Progenitor cell of endocrine pancreas (in vitro differentiated cells): Measurements from ENCODE around the gene BATF2. TPM values are rescaled to one million over a fixed set of nuclear protein-coding genes. Genes with fewer than 3 reads are reported as not detected.
"Not testable (repeated sequence)": the region's sequence is repeated elsewhere in the genome, so short reads cannot be mapped to it uniquely, and the experiment has no call there.

Experiments
- DNase-seq: peaks from one replicate; pipeline ENCODE4 v3.0.0; 2021; ENCODE audit warnings: low spot score; ENCODE audit not compliant: unreplicated experiment
- H3K27ac Mint-ChIP-seq: 2 replicates; pipeline ENCODE4 v1.8.0; 2021; ENCODE audit warnings: mild to moderate bottlenecking, moderate library complexity, mixed read lengths
- H3K27me3 Mint-ChIP-seq: 2 replicates; pipeline ENCODE4 v1.8.0; 2021; ENCODE audit warnings: mixed read lengths
- H3K36me3 Mint-ChIP-seq: 2 replicates; pipeline ENCODE4 v1.8.0; 2022; ENCODE audit warnings: mixed read lengths; ENCODE audit not compliant: insufficient read depth
- H3K4me1 Mint-ChIP-seq: 2 replicates; pipeline ENCODE4 v1.8.0; 2021; ENCODE audit warnings: low read depth, mixed read lengths
- H3K4me3 Mint-ChIP-seq: 2 replicates; pipeline ENCODE4 v1.8.0; 2021; ENCODE audit warnings: low read depth, mild to moderate bottlenecking, moderate library complexity, mixed read lengths
- H3K9me3 Mint-ChIP-seq: 2 replicates; pipeline ENCODE4 v1.8.0; 2021; ENCODE audit warnings: low read depth, mixed read lengths
- total RNA-seq: library from RNA; stranded (reverse); gene quantifications from 2 replicates; pipeline ENCODE4 v1.2.1, GENCODE V29; 2021
- TF ChIP-seq, protein P1 (sequence below): fragments of 200-600 bp; sonication (generic); IDR thresholded peaks from one replicate; pipeline ENCODE4 v1.5.0; 2021; ENCODE audit warnings: antibody characterized with exemption, mild to moderate bottlenecking; ENCODE audit not compliant: unreplicated experiment

BATF2 gene
- total RNA-seq, 1 donor from 2014 or later: 0.53 TPM

DNA sequence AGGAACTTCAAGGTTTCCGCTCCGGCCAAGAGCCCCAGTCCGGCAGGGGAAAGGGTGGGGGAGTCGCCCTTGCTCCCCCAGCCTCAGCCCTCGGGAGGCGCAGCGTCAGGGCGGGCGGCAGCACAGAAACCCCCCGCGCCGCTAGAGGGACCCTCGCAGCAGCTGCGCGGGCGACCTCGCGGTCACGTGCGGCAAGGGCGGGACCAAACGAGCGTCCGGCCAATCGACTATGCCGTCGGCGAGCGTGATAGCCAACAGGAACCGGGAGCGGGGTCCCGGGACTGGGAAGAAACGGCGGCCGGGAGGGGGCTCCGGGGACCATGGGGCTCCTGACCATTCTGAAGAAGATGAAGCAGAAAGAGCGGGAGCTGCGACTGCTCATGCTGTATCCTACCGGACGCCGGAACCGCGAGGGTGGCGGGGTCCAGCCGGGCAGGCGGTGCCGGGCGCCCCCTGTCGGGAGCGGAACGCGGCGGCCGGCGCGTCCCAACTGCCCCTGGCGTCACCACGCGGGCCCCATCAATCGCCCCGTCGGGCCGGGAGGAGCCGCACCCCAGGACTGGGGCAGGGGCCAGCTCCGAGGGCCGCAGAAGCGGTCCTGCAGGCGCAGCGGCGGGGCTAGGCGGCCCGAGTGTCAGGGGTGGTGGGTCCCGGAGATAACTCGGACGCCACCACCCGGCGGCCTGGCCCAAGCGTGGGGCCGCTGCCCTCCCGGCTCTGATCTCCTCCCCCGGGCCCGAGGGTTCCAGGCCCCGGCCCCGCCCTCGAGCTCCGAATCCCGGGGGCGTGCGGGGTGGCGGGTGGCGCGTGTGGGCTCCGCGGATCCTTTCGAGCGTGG is 17.3 kb upstream of the BATF2 start, which contains the start of gene ARL2:
Gene ARL2 (plus strand): TSS at position 273 of the 838 bp plus-strand sequence. CDS start 48 bp downstream, at position 321.
- Mint-ChIP-seq H3K36me3 (peaks cover 7% of the 10 kb centered on the region), H3K27me3 (no peaks in the 10 kb centered on the region), H3K4me3 (peak within 1 kb of the TSS; percentile 82), H3K4me1 (peaks cover 5% of the 10 kb centered on the region), H3K9me3 (no peaks in the 10 kb centered on the region), H3K27ac (peak within 1 kb of the TSS; percentile 99)
- DNase-seq: peak; percentile 87
- TF ChIP-seq, protein P1, sequence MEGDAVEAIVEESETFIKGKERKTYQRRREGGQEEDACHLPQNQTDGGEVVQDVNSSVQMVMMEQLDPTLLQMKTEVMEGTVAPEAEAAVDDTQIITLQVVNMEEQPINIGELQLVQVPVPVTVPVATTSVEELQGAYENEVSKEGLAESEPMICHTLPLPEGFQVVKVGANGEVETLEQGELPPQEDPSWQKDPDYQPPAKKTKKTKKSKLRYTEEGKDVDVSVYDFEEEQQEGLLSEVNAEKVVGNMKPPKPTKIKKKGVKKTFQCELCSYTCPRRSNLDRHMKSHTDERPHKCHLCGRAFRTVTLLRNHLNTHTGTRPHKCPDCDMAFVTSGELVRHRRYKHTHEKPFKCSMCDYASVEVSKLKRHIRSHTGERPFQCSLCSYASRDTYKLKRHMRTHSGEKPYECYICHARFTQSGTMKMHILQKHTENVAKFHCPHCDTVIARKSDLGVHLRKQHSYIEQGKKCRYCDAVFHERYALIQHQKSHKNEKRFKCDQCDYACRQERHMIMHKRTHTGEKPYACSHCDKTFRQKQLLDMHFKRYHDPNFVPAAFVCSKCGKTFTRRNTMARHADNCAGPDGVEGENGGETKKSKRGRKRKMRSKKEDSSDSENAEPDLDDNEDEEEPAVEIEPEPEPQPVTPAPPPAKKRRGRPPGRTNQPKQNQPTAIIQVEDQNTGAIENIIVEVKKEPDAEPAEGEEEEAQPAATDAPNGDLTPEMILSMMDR: peak; percentile 82

GRCh38 chr11:65013130-65013887 is 16.5 kb upstream of the BATF2 start:
- Mint-ChIP-seq H3K4me3 (peak overlapping the region; percentile 82), H3K36me3 (peaks cover 7% of the 10 kb centered on the region), H3K9me3 (no peaks in the 10 kb centered on the region)

GRCh38 chr11:65008873-65009272 is 12.1 kb upstream of the BATF2 start:
- no peaks in the 10 kb centered on the region for H3K36me3 Mint-ChIP-seq
- TF ChIP-seq, protein P1: no peak
- DNase-seq: no peak
- no peak overlapping the region for H3K4me3 Mint-ChIP-seq
- H3K4me1 Mint-ChIP-seq: peaks cover 5% of the 10 kb centered on the region
- no peaks in the 10 kb centered on the region for H3K9me3 Mint-ChIP-seq
- peaks cover 3% of the 10 kb centered on the region for H3K27me3 Mint-ChIP-seq
- no peak overlapping the region for H3K27ac Mint-ChIP-seq

More at GRCh38 chr11:65013130-65013887, 16.5 kb upstream of the BATF2 start:
- Mint-ChIP-seq H3K4me1 (peaks cover 5% of the 10 kb centered on the region), H3K27me3 (no peaks in the 10 kb centered on the region), H3K27ac (peak overlapping the region; percentile 99)
- TF ChIP-seq, protein P1: peak; percentile 68
- peak; percentile 79 for DNase-seq

GRCh38 chr11:65008016-65008415 is 11.2 kb upstream of the BATF2 start:
- TF ChIP-seq, protein P1: no peak
- H3K36me3 Mint-ChIP-seq: no peaks in the 10 kb centered on the region
- H3K4me1 Mint-ChIP-seq: peaks cover under 1% of the 10 kb centered on the region

DNA sequence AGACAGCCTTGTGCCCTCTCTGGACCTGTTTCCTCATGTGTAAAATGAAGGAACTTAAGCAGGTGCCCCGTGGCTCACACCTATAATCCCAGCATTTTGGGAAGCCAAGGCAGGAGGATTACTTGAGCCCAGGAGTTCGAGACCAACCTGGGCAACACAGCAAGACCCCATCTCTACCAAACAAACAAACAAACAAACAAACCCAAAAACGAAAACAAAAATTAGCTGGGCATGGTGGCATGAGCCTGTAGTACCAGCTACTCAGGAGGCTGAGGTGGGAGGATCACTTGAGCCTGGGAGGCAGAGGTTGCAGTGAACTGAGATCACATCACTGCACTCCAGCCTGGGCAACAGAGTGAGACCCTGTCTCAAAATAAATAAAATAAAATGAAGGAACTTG is 7.2 kb upstream of the BATF2 start:
- H3K27me3 Mint-ChIP-seq: not testable (repeated sequence)

More at GRCh38 chr11:65008016-65008415, 11.2 kb upstream of the BATF2 start:
- H3K27ac Mint-ChIP-seq: no peak overlapping the region
- H3K9me3 Mint-ChIP-seq: no peaks in the 10 kb centered on the region
- peaks cover 3% of the 10 kb centered on the region for H3K27me3 Mint-ChIP-seq
- no peak for DNase-seq
- H3K4me3 Mint-ChIP-seq: no peak overlapping the region

More for the DNA sequence above, 7.2 kb upstream of the BATF2 start:
- H3K4me1 Mint-ChIP-seq, H3K4me3 Mint-ChIP-seq, H3K9me3 Mint-ChIP-seq, DNase-seq, H3K36me3 Mint-ChIP-seq, H3K27ac Mint-ChIP-seq: not testable (repeated sequence)
